Activated T-helper 1 cell treated with anti-CD3 and anti-CD28 coated beads, Interleukin-2, amount 50 U/mL, for 16 hours (primary cell): Measurements from ENCODE around the gene ANKFY1.
A peak's percentile ranks its signal among the peaks of the same experiment; 100 is the strongest.
"Not testable (repeated sequence)": the region's sequence is repeated elsewhere in the genome, so short reads cannot be mapped to it uniquely, and the experiment has no call there.

Source experiments
- DNase-seq, 2 donors: peaks; one replicate each; pipeline ENCODE4 v3.0.0-alpha.2; 2020; ENCODE audit warnings: low read depth in 1 of 2, low spot score in 1 of 2

The ANKFY1 gene

GRCh38 chr17:4156750-4157381 is 106.9 kb downstream of the ANKFY1 start:
- DNase-seq: no peak

GRCh38 chr17:4155980-4156620 is 107.7 kb downstream of the ANKFY1 start:
- DNase-seq: no peak

GRCh38 chr17:4154201-4154600 is 109.6 kb downstream of the ANKFY1 start:
- no peak for DNase-seq

GRCh38 chr17:4152471-4152870 is 111.3 kb downstream of the ANKFY1 start:
- DNase-seq: no peak

GRCh38 chr17:4150096-4150495 is 113.7 kb downstream of the ANKFY1 start:
- no peak for DNase-seq

- no peak for DNase-seq
Measured at GRCh38 chr17:4148611-4149308, 115.0 kb downstream of the ANKFY1 start.

GRCh38 chr17:4147751-4148310 is 115.9 kb downstream of the ANKFY1 start:
- DNase-seq: no peak

- no peak for DNase-seq
Measured at GRCh38 chr17:4146641-4147040, 117.1 kb downstream of the ANKFY1 start.

GRCh38 chr17:4144422-4144747 is 119.4 kb downstream of the ANKFY1 start:
- no peak for DNase-seq

GRCh38 chr17:4143563-4144421 is 120.0 kb downstream of the ANKFY1 start:
- peak; percentile 82 to 86 for DNase-seq

GRCh38 chr17:4142107-4142900 is 121.5 kb downstream of the ANKFY1 start:
- DNase-seq: peak; percentile 7 to 23

GRCh38 chr17:4140125-4140524 is 123.7 kb downstream of the ANKFY1 start:
- no peak for DNase-seq

- DNase-seq: not testable (repeated sequence)
Measured at GRCh38 chr17:4138906-4139526, 124.8 kb downstream of the ANKFY1 start.

GRCh38 chr17:4136373-4136772 is 127.4 kb downstream of the ANKFY1 start:
- DNase-seq: no peak

- DNase-seq: no peak
Measured at GRCh38 chr17:4135489-4135888, 128.3 kb downstream of the ANKFY1 start.

GRCh38 chr17:4134721-4135120 is 129.1 kb downstream of the ANKFY1 start:
- no peak for DNase-seq

- no peak for DNase-seq
Measured at GRCh38 chr17:4130715-4131114, 133.1 kb downstream of the ANKFY1 start.

- DNase-seq: no peak
Measured at GRCh38 chr17:4127555-4127954, 136.2 kb downstream of the ANKFY1 start.

GRCh38 chr17:4125552-4125951 is 138.2 kb downstream of the ANKFY1 start:
- no peak for DNase-seq

- DNase-seq: no peak
Measured at GRCh38 chr17:4124999-4125398, 138.8 kb downstream of the ANKFY1 start.
